GM21390 (cell line): Measurements from ENCODE around the gene PIAS1.
"Not testable (repeated sequence)": the region's sequence is repeated elsewhere in the genome, so short reads cannot be mapped to it uniquely, and the experiment has no call there.

Source experiments
- ATAC-seq: cut with Tn5 transposase; IDR thresholded peaks from one replicate; pipeline ENCODE4 v1.9.1; 2021; ENCODE audit not compliant: unreplicated experiment

PIAS1 gene

GRCh38 chr15:68053701-68054627 is at the start of gene PIAS1:
TSS of gene PIAS1 (plus strand) at chr15:68054315. CDS start at chr15:68054327, 12 bp downstream.
- peak; percentile 71 for ATAC-seq

- not testable (repeated sequence) for ATAC-seq
Observed at GRCh38 chr15:68007642-68008041, 46.5 kb upstream of the PIAS1 start.

- no peak for ATAC-seq
Observed at GRCh38 chr15:68010361-68011153, 43.6 kb upstream of the PIAS1 start.

- ATAC-seq = no peak
Observed at GRCh38 chr15:68012911-68013310, 41.2 kb upstream of the PIAS1 start.

- ATAC-seq = no peak
Observed at GRCh38 chr15:68014219-68014618, 39.9 kb upstream of the PIAS1 start.

GRCh38 chr15:68015244-68015643 is 38.9 kb upstream of the PIAS1 start:
- ATAC-seq = no peak

GRCh38 chr15:68017201-68017600 is 36.9 kb upstream of the PIAS1 start:
- no peak for ATAC-seq

GRCh38 chr15:68018797-68019444 is 35.2 kb upstream of the PIAS1 start:
- ATAC-seq = no peak

GRCh38 chr15:68019814-68020525 is 34.1 kb upstream of the PIAS1 start:
- ATAC-seq = no peak

- no peak for ATAC-seq
Observed at GRCh38 chr15:68020685-68021084, 33.4 kb upstream of the PIAS1 start.

- ATAC-seq = no peak
Observed at GRCh38 chr15:68022061-68022460, 32.1 kb upstream of the PIAS1 start.

- ATAC-seq = no peak
Observed at GRCh38 chr15:68023307-68024101, 30.6 kb upstream of the PIAS1 start.

- ATAC-seq = no peak
Observed at GRCh38 chr15:68025835-68026424, 28.2 kb upstream of the PIAS1 start.

- ATAC-seq = no peak
Observed at GRCh38 chr15:68027388-68027787, 26.7 kb upstream of the PIAS1 start.

GRCh38 chr15:68028137-68028887 is 25.8 kb upstream of the PIAS1 start:
- no peak for ATAC-seq

GRCh38 chr15:68028888-68029207 is 25.3 kb upstream of the PIAS1 start:
- no peak for ATAC-seq

- no peak for ATAC-seq
Observed at GRCh38 chr15:68029959-68030358, 24.2 kb upstream of the PIAS1 start.

- no peak for ATAC-seq
Observed at GRCh38 chr15:68031404-68031803, 22.7 kb upstream of the PIAS1 start.

- ATAC-seq = no peak
Observed at GRCh38 chr15:68032672-68033071, 21.4 kb upstream of the PIAS1 start.
